Measurements from ENCODE around the gene ZNF37A. TPM values are rescaled to one million over a fixed set of nuclear protein-coding genes. Genes with fewer than 3 reads are reported as not detected.
"Not testable (repeated sequence)": the region's sequence is repeated elsewhere in the genome, so short reads cannot be mapped to it uniquely, and the experiment has no call there.

The ZNF37A gene
- total RNA-seq, 1 donor from 2014 or later = 24.8 TPM

DNA sequence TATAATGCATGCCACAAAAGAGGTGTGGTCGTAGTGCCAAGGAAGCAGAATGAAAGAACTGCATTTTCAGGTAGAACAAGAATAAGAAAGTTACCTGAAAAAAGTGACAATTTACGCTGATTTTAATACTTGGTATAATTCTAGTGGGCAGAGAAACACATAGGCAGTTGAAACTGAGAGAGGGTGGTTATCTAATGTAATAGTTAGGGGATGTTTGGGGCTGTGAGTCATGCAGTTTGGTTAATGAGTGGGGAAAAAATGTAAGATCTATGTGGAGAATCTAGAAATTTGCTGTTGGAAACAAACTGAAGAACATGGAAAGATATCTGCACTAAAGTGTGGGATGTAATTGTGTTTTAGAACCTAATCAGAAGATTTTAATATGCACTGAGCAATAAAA lies 33.7 kb downstream of the ZNF37A start:
- peaks cover 84% of the 10 kb centered on the region for H3K9me3 Mint-ChIP-seq
- no peak overlapping the region for H3K27ac Mint-ChIP-seq
- DNase-seq (ENCODE audit: low spot score in 2 of 2, unreplicated experiment in 2 of 2) = no peak
- no peaks in the 10 kb centered on the region for H3K4me1 Mint-ChIP-seq
- TF ChIP-seq, protein P1, sequence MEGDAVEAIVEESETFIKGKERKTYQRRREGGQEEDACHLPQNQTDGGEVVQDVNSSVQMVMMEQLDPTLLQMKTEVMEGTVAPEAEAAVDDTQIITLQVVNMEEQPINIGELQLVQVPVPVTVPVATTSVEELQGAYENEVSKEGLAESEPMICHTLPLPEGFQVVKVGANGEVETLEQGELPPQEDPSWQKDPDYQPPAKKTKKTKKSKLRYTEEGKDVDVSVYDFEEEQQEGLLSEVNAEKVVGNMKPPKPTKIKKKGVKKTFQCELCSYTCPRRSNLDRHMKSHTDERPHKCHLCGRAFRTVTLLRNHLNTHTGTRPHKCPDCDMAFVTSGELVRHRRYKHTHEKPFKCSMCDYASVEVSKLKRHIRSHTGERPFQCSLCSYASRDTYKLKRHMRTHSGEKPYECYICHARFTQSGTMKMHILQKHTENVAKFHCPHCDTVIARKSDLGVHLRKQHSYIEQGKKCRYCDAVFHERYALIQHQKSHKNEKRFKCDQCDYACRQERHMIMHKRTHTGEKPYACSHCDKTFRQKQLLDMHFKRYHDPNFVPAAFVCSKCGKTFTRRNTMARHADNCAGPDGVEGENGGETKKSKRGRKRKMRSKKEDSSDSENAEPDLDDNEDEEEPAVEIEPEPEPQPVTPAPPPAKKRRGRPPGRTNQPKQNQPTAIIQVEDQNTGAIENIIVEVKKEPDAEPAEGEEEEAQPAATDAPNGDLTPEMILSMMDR (IDR thresholded peaks at IDR 0.05; ENCODE audit: unreplicated experiment) = no peak
- H3K27me3 Mint-ChIP-seq (ENCODE audit: low read depth) = no peaks in the 10 kb centered on the region
- peaks cover 41% of the 10 kb centered on the region for H3K36me3 Mint-ChIP-seq
- no peak overlapping the region for H3K4me3 Mint-ChIP-seq

DNA sequence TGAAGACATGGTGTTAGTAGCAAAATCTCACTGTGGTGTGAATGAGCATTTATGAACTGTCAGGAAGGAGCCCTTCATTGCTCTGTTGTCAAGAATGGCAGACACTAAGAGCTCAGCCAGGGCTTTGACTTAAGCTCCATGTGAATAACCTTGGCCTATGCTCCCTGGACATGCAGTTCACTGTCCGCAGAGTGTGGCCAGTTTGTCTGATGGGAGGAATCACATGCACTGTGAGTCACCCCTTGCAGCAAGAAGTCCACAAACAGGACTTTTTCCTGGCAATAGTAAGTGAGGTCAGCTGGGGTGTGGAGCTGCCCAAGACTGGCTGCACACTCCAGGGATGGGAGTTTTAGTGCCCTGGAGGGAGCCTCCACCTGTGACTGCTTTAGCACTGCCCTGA lies 49.5 kb downstream of the ZNF37A start:
- TF ChIP-seq, protein P1 (IDR thresholded peaks at IDR 0.05; ENCODE audit: unreplicated experiment) = no peak
- H3K4me3 Mint-ChIP-seq = no peak overlapping the region
- no peak for DNase-seq (ENCODE audit: low spot score in 2 of 2, unreplicated experiment in 2 of 2)
- no peaks in the 10 kb centered on the region for H3K27me3 Mint-ChIP-seq (ENCODE audit: low read depth)
- H3K4me1 Mint-ChIP-seq = no peaks in the 10 kb centered on the region
- peaks cover 67% of the 10 kb centered on the region for H3K9me3 Mint-ChIP-seq
- H3K36me3 Mint-ChIP-seq = peaks cover 22% of the 10 kb centered on the region
- no peak overlapping the region for H3K27ac Mint-ChIP-seq

DNA sequence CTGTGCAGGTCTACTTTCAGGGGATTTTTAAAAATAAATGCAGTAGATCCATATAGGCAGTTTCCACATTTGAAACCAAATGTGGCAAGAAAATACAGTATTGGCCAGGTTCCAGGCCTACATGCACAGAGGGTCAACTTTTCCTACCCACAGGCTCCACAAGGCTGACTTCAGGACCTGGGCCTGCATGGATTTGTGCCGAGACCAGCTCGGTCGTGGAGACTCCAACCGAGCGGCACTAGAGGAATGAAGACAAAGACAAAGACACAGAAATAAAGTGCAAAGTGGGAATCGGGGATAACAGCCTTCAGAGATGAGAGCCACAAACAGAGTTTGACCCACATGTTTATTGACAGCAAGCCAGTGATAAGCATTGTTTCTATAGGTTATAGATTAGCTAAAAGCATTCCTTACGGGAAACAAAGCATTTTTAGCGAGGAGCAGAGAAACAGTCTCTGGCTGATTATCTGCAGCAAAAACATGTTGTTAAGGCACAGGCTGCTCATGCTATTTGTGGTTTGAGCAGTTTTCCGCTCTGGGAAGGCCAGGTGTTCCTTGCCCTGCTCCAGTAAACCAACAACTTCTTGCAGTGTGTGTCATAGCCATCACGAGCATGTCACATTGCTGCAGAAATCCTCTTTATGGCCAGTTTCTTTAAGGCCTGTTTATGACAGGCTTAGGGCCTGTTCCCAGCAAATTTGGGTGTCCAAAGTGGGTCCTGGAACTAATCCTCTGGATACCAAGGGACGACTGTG lies 52.6 kb downstream of the ZNF37A start:
- H3K9me3 Mint-ChIP-seq = peaks cover 68% of the 10 kb centered on the region
- H3K4me3 Mint-ChIP-seq = no peak overlapping the region
- H3K27ac Mint-ChIP-seq = no peak overlapping the region
- peaks cover 9% of the 10 kb centered on the region for H3K36me3 Mint-ChIP-seq
- TF ChIP-seq, protein P1 (IDR thresholded peaks at IDR 0.05; ENCODE audit: unreplicated experiment) = no peak
- no peaks in the 10 kb centered on the region for H3K4me1 Mint-ChIP-seq
- DNase-seq (ENCODE audit: low spot score in 2 of 2, unreplicated experiment in 2 of 2) = no peak
- H3K27me3 Mint-ChIP-seq (ENCODE audit: low read depth) = no peaks in the 10 kb centered on the region

DNA sequence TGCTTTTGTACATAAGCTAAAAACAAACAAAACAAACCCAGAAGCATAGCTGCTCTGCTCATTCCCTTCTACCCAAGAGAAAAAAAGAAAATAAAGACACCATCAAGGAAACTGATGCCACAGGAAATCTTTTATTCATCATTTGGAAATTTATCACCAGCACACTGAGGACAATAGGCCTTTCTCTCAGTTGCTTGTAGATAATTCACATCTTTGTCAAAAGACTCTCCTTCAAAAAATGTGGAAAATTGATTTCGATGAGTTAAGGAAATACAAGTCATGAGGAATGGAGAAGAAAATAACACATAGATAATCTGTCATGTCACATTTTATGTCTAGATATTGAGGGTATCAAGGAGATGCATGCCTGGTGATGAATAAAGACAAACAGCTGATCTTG lies 53.5 kb downstream of the ZNF37A start:
- DNase-seq (ENCODE audit: low spot score in 2 of 2, unreplicated experiment in 2 of 2) = no peak
- H3K9me3 Mint-ChIP-seq = peaks cover 65% of the 10 kb centered on the region
- TF ChIP-seq, protein P1 (IDR thresholded peaks at IDR 0.05; ENCODE audit: unreplicated experiment) = no peak
- H3K4me3 Mint-ChIP-seq = no peak overlapping the region
- H3K27me3 Mint-ChIP-seq (ENCODE audit: low read depth) = no peaks in the 10 kb centered on the region
- H3K4me1 Mint-ChIP-seq = no peaks in the 10 kb centered on the region
- no peak overlapping the region for H3K27ac Mint-ChIP-seq
- peaks cover 7% of the 10 kb centered on the region for H3K36me3 Mint-ChIP-seq

DNA sequence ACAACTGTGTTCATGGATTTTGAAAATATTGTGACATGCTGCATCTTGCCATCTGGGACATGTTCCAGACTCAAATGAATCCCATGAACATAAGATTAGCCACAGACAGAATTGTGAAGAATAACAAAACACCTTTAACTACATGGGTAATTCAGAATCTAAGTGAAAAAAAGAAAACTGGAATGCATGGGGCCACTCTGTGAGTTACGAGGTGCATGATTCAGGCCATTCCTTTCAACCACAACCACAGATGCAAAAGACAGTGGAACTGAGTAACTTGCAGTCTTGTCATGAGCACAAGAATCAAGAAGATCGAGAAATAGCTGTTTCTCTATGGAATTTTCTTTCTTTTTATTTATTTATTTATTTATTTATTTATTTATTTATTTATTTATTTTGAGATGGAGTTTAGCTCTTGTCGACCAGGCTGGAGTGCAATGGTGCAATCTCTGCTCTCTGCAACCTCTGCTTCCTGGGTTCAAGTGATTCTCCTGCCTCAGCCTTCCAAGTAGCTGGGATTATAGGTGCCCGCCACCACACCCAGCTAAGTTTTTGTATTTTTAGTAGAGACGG lies 56.8 kb downstream of the ZNF37A start:
- H3K4me3 Mint-ChIP-seq; H3K36me3 Mint-ChIP-seq; DNase-seq (ENCODE audit: low spot score in 2 of 2, unreplicated experiment in 2 of 2); H3K4me1 Mint-ChIP-seq; H3K27ac Mint-ChIP-seq; H3K27me3 Mint-ChIP-seq (ENCODE audit: low read depth): not testable (repeated sequence)
- peaks cover 62% of the 10 kb centered on the region for H3K9me3 Mint-ChIP-seq

DNA sequence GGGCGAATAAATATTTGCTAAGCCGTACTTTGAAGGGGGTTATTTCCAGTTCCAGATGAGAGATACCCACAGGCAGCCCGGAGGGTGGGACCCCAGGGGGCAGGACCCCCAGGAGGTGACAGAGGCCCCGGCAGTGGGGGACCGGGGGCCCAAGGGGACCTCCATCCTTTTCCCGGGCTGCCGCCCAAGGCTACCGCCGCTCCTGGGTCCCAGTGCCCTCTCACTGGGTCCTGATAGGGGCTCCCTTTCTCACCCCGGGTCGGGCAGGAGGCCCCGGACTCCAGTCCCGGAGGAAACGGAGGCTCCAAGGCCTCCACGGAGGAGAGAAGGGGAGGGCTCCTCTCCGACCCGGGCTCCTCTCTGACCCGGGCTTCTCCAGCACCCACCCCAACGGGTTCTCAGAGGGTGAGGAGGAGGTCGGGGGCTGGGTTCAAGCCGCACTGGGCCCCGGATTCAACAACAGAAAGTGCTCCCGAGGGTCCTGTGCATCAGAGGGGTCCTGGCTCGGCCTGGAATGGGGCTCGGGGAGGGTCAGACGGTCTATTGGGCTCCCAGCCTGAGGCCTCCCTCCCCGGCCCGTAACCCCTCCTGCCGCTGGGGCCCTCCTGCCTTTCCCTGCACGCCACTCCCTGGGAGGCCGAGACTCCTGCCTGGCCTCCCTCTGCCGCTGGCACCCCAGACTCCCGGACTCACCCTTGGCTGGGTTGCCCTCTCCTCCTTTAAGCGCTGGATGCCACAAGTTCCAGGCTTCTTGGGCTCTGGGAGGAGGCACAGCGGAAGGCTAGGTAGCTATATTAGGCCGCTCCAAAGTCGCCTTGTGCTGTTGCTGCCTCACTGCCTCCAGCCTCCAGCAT lies 62.5 kb downstream of the ZNF37A start:
- Mint-ChIP-seq H3K36me3 (peaks cover 6% of the 10 kb centered on the region), H3K27me3 (ENCODE audit: low read depth) (no peaks in the 10 kb centered on the region), H3K4me1 (no peaks in the 10 kb centered on the region), H3K9me3 (peaks cover 59% of the 10 kb centered on the region), H3K4me3 (no peak overlapping the region), H3K27ac (no peak overlapping the region)
- no peak for DNase-seq (ENCODE audit: low spot score in 2 of 2, unreplicated experiment in 2 of 2)
- TF ChIP-seq, protein P1 (IDR thresholded peaks at IDR 0.05; ENCODE audit: unreplicated experiment) = no peak
